GM23338 (cell line): ENCODE results near the gene QRICH1. TPM values are rescaled to one million over a fixed set of nuclear protein-coding genes. Genes with fewer than 3 reads are reported as not detected.
A peak's percentile ranks its signal among the peaks of the same experiment; 100 is the strongest.

ENCODE experiments used
- ATAC-seq: fragments of 200-7000 bp; cut with Tn5 transposase; 3 replicates; pipeline ENCODE4 v1.9.1; 2020
- DNase-seq: peaks from one replicate; pipeline ENCODE4 v3.0.0-alpha.2; 2015; ENCODE audit warnings: low spot score
- H2AFZ ChIP-seq: fragments of 200-600 bp; sonication (generic); 2 replicates; pipeline ENCODE4 v1.8.0; 2016; ENCODE audit warnings: antibody characterized with exemption, mild to moderate bottlenecking, moderate library complexity
- H3F3A ChIP-seq: fragments of 200-600 bp; sonication (generic); replicated peaks from 2 replicates; pipeline ENCODE4 v1.8.0; 2017; ENCODE audit warnings: antibody characterized with exemption, mixed run types, low read depth
- H3K27ac ChIP-seq: fragments of 200-600 bp; sonication (generic); 2 replicates; pipeline ENCODE4 v1.6.1; 2016; ENCODE audit warnings: low read depth
- H3K27me3 ChIP-seq: fragments of 200-600 bp; sonication (generic); 2 replicates; pipeline ENCODE4 v1.8.0; 2016; ENCODE audit warnings: mild to moderate bottlenecking, mixed run types, moderate library complexity; ENCODE audit not compliant: insufficient read depth
- H3K36me3 ChIP-seq: fragments of 200-600 bp; sonication (generic); 2 replicates; pipeline ENCODE4 v1.8.0; 2016; ENCODE audit warnings: mild to moderate bottlenecking; ENCODE audit not compliant: insufficient read depth
- H3K4me1 ChIP-seq: fragments of 200-600 bp; sonication (generic); 2 replicates; pipeline ENCODE4 v1.8.0; 2016; ENCODE audit warnings: mild to moderate bottlenecking, moderate library complexity; ENCODE audit not compliant: insufficient read depth
- H3K4me2 ChIP-seq: fragments of 200-600 bp; sonication (generic); 2 replicates; pipeline ENCODE4 v1.7.1; 2017; ENCODE audit warnings: mixed run types
- H3K4me3 ChIP-seq: fragments of 200-600 bp; sonication (generic); 2 replicates; pipeline ENCODE4 v1.6.1; 2016; ENCODE audit warnings: mixed run types
- H3K79me2 ChIP-seq: fragments of 200-600 bp; sonication (generic); replicated peaks from 2 replicates; pipeline ENCODE4 v1.8.0; 2017; ENCODE audit warnings: mild to moderate bottlenecking; ENCODE audit not compliant: insufficient read depth
- H3K9me2 ChIP-seq: fragments of 200-600 bp; sonication (generic); 2 replicates; pipeline ENCODE4 v1.8.0; 2017; ENCODE audit not compliant: insufficient read depth
- H4K20me1 ChIP-seq: fragments of 200-600 bp; sonication (generic); replicated peaks from 2 replicates; pipeline ENCODE4 v1.8.0; 2017; ENCODE audit warnings: mild to moderate bottlenecking; ENCODE audit not compliant: insufficient read depth
- H3K27ac Mint-ChIP-seq: 2 replicates; pipeline ENCODE4 v1.8.0; 2020; ENCODE audit warnings: inconsistent platforms, mild to moderate bottlenecking, moderate library complexity, mixed read lengths
- H3K27me3 Mint-ChIP-seq: 3 replicates; pipeline ENCODE4 v1.8.0; 2022; ENCODE audit warnings: low read depth, mild to moderate bottlenecking, moderate library complexity, mixed read lengths, inconsistent platforms; ENCODE audit not compliant: insufficient read depth, poor library complexity
- H3K36me3 Mint-ChIP-seq: 3 replicates; pipeline ENCODE4 v1.8.0; 2021; ENCODE audit warnings: low read depth, mild to moderate bottlenecking, inconsistent platforms, moderate library complexity, mixed read lengths
- H3K4me1 Mint-ChIP-seq: 3 replicates; pipeline ENCODE4 v1.8.0; 2020; ENCODE audit warnings: mild to moderate bottlenecking, inconsistent platforms, mixed read lengths
- H3K4me3 Mint-ChIP-seq: 3 replicates; pipeline ENCODE4 v1.8.0; 2021; ENCODE audit warnings: moderate library complexity, mild to moderate bottlenecking, inconsistent platforms, mixed read lengths
- H3K9me3 Mint-ChIP-seq: 3 replicates; pipeline ENCODE4 v1.8.0; 2020; ENCODE audit warnings: moderate library complexity, mild to moderate bottlenecking, inconsistent platforms, mixed read lengths
- CREB1 ChIP-seq: fragments of 250-450 bp; sonication (Bioruptor Pico); IDR thresholded peaks from 2 replicates; pipeline ENCODE4 v1.5.0; 2020; ENCODE audit warnings: low read depth, mild to moderate bottlenecking, moderate library complexity
- EZH2 ChIP-seq: fragments of 200-600 bp; sonication (generic); IDR thresholded peaks from one replicate; pipeline ENCODE4 v1.8.0; 2017; ENCODE audit warnings: antibody characterized with exemption, mild to moderate bottlenecking, low read depth; ENCODE audit not compliant: unreplicated experiment
- EZH2phosphoT487 ChIP-seq: fragments of 200-600 bp; sonication (generic); IDR thresholded peaks from one replicate; pipeline ENCODE4 v1.8.1; 2018; ENCODE audit warnings: antibody characterized with exemption; ENCODE audit not compliant: unreplicated experiment
- JUNB ChIP-seq: IDR thresholded peaks from one replicate; pipeline ENCODE4 v1.6.1; 2016; ENCODE audit warnings: antibody characterized with exemption; ENCODE audit not compliant: unreplicated experiment
- NANOG ChIP-seq: IDR thresholded peaks from 2 replicates; pipeline ENCODE4 v1.6.1; 2016; ENCODE audit warnings: antibody characterized with exemption, borderline replicate concordance
- POLR2AphosphoS5 ChIP-seq: IDR thresholded peaks from 2 replicates; pipeline ENCODE4 v1.6.1; 2016; ENCODE audit warnings: antibody characterized with exemption, low read depth
- STAT1 ChIP-seq: IDR thresholded peaks from one replicate; pipeline ENCODE4 v1.6.1; 2016; ENCODE audit warnings: antibody characterized with exemption; ENCODE audit not compliant: unreplicated experiment
- ZNF114 ChIP-seq: fragments of 250-450 bp; sonication (Bioruptor Pico); IDR thresholded peaks from 2 replicates; pipeline ENCODE4 v1.5.0; 2020; ENCODE audit warnings: mild to moderate bottlenecking, moderate library complexity
- ZNF331 ChIP-seq: fragments of 250-450 bp; sonication (Bioruptor Pico); IDR thresholded peaks from 2 replicates; pipeline ENCODE4 v1.5.0; 2020; ENCODE audit warnings: low read depth, mild to moderate bottlenecking, moderate library complexity
- ZNF462 ChIP-seq: fragments of 250-450 bp; sonication (Bioruptor Pico); IDR thresholded peaks from 2 replicates; pipeline ENCODE4 v1.5.0; 2020; ENCODE audit warnings: mild to moderate bottlenecking, moderate library complexity
- polyA plus RNA-seq: library from polyadenylated mRNA; unstranded; fragments of >200 nt; fragmentation: Nextera tagmentation; extraction: Ambion mirVana; gene quantifications from 2 replicates; pipeline ENCODE4 v1.2.1, GENCODE V29; 2016
- total RNA-seq: library from RNA; depleted of rRNA; stranded (reverse); fragments of >200 nt; shearing (Covaris generic); gene quantifications from 2 replicates; pipeline ENCODE4 v1.2.3, GENCODE V29; 2014
- TF ChIP-seq, protein P1 (sequence below): IDR thresholded peaks from one replicate; pipeline ENCODE4 v1.6.1; 2018; ENCODE audit warnings: antibody characterized with exemption; ENCODE audit not compliant: unreplicated experiment
- TF ChIP-seq, protein P2 (sequence below): IDR thresholded peaks from 2 replicates; pipeline ENCODE4 v1.6.1; 2016; ENCODE audit warnings: antibody characterized with exemption

Gene QRICH1
- total and polyA plus RNA-seq, 2 experiments from 2014 or later, result 66.9 to 149 TPM

DNA sequence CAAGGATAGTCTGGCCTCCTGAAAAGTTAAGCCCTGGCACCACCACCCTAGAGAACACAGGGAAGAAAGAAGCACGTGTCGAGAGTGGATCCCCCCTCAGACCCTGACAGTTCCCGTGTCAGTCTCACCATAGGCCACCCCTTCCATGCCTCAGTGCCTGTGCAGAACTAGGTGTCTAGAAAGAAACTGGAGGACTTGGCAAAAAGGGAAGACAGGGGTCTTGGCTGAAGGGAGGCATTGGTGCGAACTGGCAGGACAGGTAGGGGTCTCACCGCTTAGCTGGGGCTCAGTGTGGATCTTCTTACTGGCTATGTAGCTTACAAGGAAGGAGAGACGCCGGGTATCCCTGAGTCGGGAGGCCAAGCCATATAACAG is 10.2 kb upstream of the QRICH1 start:
- Histone ChIP-seq H3K27me3 (no peaks in the 10 kb centered on the region), H3K79me2 (peaks cover 10% of the 10 kb centered on the region), H3K4me3 (peak overlapping the region; percentile 88), H3K27ac (peak overlapping the region; percentile 82), H3K36me3 (peaks cover 21% of the 10 kb centered on the region), H3K4me2 (peak overlapping the region; percentile 100), H4K20me1 (no peaks in the 10 kb centered on the region; the same call in 1 of the 2 replicates), H3F3A (peaks cover 17% of the 10 kb centered on the region; the same call in 1 of the 2 replicates), H3K9me2 (no peaks in the 10 kb centered on the region), H2AFZ (peak overlapping the region; percentile 89; the same call in 1 of the 2 replicates), H3K4me1 (peaks cover 14% of the 10 kb centered on the region)
- Mint-ChIP-seq H3K4me3 (peak overlapping the region; percentile 99), H3K27ac (peak overlapping the region; percentile 99), H3K36me3 (peaks cover 56% of the 10 kb centered on the region), H3K27me3 (peaks cover 17% of the 10 kb centered on the region), H3K4me1 (peaks cover 24% of the 10 kb centered on the region), H3K9me3 (no peaks in the 10 kb centered on the region)
- DNase-seq (no peak), ATAC-seq (no peak)
- no peak for TF ChIP-seq NANOG

DNA sequence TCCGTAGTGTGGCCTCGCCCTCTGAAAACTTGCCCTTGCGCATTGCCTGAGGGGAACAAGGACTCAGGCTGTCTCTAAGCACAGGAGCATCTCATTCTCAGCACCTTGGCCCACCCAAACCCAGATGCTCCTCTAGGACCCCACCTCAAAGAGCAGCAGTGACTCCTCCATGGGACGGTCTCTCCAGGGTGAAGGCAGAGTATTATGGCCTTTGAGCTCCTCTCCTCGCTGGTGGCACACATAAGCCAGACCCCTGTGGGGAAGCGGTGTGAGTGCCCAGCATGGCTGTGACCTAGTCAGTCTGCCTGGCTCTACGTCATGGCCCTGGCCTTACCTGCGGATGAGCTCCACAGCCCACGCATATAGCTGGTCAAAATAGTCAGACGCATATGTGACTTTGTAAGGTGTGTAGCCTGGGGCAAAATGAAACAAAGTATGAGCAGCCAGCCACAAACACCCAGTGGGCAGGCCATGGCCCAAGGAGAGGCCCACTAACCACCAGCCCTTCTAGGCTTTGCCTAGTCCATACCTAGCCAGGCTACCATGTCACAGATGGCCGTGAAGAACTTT is 6.3 kb upstream of the QRICH1 start:
- H3K9me2 ChIP-seq, result no peaks in the 10 kb centered on the region
- TF ChIP-seq, protein P1, sequence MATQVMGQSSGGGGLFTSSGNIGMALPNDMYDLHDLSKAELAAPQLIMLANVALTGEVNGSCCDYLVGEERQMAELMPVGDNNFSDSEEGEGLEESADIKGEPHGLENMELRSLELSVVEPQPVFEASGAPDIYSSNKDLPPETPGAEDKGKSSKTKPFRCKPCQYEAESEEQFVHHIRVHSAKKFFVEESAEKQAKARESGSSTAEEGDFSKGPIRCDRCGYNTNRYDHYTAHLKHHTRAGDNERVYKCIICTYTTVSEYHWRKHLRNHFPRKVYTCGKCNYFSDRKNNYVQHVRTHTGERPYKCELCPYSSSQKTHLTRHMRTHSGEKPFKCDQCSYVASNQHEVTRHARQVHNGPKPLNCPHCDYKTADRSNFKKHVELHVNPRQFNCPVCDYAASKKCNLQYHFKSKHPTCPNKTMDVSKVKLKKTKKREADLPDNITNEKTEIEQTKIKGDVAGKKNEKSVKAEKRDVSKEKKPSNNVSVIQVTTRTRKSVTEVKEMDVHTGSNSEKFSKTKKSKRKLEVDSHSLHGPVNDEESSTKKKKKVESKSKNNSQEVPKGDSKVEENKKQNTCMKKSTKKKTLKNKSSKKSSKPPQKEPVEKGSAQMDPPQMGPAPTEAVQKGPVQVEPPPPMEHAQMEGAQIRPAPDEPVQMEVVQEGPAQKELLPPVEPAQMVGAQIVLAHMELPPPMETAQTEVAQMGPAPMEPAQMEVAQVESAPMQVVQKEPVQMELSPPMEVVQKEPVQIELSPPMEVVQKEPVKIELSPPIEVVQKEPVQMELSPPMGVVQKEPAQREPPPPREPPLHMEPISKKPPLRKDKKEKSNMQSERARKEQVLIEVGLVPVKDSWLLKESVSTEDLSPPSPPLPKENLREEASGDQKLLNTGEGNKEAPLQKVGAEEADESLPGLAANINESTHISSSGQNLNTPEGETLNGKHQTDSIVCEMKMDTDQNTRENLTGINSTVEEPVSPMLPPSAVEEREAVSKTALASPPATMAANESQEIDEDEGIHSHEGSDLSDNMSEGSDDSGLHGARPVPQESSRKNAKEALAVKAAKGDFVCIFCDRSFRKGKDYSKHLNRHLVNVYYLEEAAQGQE, result no peak
- TF ChIP-seq, protein P2, sequence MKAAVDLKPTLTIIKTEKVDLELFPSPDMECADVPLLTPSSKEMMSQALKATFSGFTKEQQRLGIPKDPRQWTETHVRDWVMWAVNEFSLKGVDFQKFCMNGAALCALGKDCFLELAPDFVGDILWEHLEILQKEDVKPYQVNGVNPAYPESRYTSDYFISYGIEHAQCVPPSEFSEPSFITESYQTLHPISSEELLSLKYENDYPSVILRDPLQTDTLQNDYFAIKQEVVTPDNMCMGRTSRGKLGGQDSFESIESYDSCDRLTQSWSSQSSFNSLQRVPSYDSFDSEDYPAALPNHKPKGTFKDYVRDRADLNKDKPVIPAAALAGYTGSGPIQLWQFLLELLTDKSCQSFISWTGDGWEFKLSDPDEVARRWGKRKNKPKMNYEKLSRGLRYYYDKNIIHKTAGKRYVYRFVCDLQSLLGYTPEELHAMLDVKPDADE, result no peak
- no peak for TF ChIP-seq CREB1
- TF ChIP-seq EZH2phosphoT487, result no peak
- no peak for TF ChIP-seq ZNF462 (CRISPR knock-in tag)
- no peak for TF ChIP-seq STAT1
- TF ChIP-seq ZNF114 (CRISPR knock-in tag), result no peak
- TF ChIP-seq POLR2AphosphoS5, result no peak
- no peak for TF ChIP-seq ZNF331 (CRISPR knock-in tag)
- TF ChIP-seq EZH2, result no peak
- no peak for TF ChIP-seq JUNB

More for the DNA sequence above, 6.3 kb upstream of the QRICH1 start:
- peaks cover 15% of the 10 kb centered on the region for H3K27me3 Mint-ChIP-seq
- no peak overlapping the region for H3K4me2 ChIP-seq
- H3K36me3 ChIP-seq, result peaks cover 31% of the 10 kb centered on the region
- no peak overlapping the region for H2AFZ ChIP-seq
- H3K27me3 ChIP-seq, result no peaks in the 10 kb centered on the region
- H3K79me2 ChIP-seq, result peaks cover 10% of the 10 kb centered on the region
- no peak overlapping the region for H3K4me3 ChIP-seq
- DNase-seq, result no peak
- peaks cover 76% of the 10 kb centered on the region for H3K36me3 Mint-ChIP-seq
- peaks cover 16% of the 10 kb centered on the region for H3F3A ChIP-seq
- peaks cover 8% of the 10 kb centered on the region for H3K4me1 ChIP-seq
- ATAC-seq, result no peak
- no peak overlapping the region for H3K27ac Mint-ChIP-seq
- 0 out of 2 replicates have a peak, but pooled peaks cover 2% of the 10 kb centered on the region for H4K20me1 ChIP-seq
- peaks cover 16% of the 10 kb centered on the region; the same call in 2 of the 3 replicates for H3K4me1 Mint-ChIP-seq
- H3K27ac ChIP-seq, result no peak overlapping the region
- no peaks in the 10 kb centered on the region for H3K9me3 Mint-ChIP-seq
- no peak overlapping the region; the same call in 2 of the 3 replicates for H3K4me3 Mint-ChIP-seq
